ENCODE data around the gene TOLLIP. TPM values are rescaled to one million over a fixed set of nuclear protein-coding genes. Genes with fewer than 3 reads are reported as not detected.

Gene TOLLIP
- total RNA-seq, 4 donors from 2014 or later, result 50.9 to 89.0 (median 54.9) TPM

DNA sequence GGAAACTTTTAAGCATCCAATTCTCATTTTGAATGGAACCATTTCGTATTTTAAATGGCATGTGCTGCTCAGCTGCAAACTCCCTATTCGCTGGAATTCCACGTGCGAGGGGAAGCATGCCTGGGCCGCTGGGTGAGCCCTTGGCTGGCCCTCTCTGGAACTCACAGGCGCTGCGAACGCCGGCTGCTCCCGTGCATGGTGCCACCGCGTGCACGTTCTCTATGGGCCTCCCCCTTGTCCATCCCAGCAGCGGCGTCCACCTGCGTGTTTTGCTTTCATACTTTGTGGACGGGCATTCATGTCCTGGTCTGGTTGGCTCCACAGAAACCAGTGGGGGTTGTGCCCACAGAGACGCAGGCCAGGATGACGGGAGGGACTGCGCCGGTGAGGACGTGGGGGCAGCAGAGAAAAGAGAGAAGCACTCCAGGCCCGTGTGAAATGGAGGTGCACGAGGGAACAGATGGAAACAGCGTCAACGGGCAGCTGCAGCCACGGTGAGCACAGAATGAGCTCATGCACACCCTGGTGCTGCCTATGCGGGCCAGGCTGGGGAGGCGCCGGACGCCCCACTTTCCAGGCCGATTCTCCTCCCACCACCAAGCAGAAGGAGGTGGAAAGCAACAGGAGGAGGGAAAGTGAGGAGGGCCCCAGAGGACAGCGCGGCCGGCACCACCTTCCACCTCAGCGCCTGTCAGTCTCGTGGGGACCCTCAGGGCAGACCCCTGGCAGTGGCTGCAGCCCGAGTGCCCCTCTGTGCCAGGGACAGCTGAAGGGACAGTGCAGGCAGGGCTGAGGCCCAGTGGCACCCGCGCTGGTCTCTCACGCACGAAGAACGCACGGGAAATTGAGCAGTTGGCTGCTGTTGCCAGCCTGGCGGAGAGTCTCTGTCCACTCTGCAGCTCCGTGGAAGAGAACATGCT is 29.1 kb downstream of the TOLLIP start:
- TF ChIP-seq, protein P1, sequence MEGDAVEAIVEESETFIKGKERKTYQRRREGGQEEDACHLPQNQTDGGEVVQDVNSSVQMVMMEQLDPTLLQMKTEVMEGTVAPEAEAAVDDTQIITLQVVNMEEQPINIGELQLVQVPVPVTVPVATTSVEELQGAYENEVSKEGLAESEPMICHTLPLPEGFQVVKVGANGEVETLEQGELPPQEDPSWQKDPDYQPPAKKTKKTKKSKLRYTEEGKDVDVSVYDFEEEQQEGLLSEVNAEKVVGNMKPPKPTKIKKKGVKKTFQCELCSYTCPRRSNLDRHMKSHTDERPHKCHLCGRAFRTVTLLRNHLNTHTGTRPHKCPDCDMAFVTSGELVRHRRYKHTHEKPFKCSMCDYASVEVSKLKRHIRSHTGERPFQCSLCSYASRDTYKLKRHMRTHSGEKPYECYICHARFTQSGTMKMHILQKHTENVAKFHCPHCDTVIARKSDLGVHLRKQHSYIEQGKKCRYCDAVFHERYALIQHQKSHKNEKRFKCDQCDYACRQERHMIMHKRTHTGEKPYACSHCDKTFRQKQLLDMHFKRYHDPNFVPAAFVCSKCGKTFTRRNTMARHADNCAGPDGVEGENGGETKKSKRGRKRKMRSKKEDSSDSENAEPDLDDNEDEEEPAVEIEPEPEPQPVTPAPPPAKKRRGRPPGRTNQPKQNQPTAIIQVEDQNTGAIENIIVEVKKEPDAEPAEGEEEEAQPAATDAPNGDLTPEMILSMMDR (IDR thresholded peaks at IDR 0.05), result no peak
- TF ChIP-seq POLR2A (IDR thresholded peaks at IDR 0.05) (no peak), EP300 (IDR thresholded peaks at IDR 0.05) (no peak)
- Histone ChIP-seq H3K4me1 (peaks cover 0 to 7% (median 0%) of the 10 kb centered on the region in 4 donors), H3K27me3 (no peaks in the 10 kb centered on the region), H3K36me3 (peaks cover 0 to 93% (median 5%) of the 10 kb centered on the region in 3 donors), H3K4me3 (no peak overlapping the region), H3K27ac (no peak overlapping the region), H3K9me3 (no peaks in the 10 kb centered on the region)
- DNase-seq (ENCODE audit: low spot score in 2 of 2), result no peak
- WGBS, 2 donors, result 90 to 92% methylated on average over 45 to 46 of the region's 46 CpGs

DNA sequence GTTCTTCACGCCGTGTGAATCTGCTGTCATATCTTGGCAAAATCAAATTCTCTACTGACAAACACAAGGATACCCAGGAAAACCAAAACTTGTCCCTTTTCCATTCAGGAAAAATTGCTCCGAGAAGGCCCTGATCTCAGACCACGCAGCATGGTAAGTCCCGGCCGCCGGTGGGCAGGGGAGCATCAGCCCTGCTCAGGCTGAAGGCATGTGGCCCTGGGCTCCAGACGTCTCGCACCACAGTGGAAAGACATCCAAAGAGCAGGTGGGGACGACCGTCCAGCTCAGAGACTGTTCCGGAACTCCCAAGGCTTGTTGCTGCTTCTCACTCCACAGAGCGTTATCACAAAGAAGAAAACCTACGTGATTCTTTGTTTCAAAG is 29.8 kb downstream of the TOLLIP start:
- 90 to 92% methylated on average over 14 of the region's 14 CpGs for WGBS, 2 donors
- Histone ChIP-seq H3K27ac (no peak overlapping the region), H3K4me1 (peaks cover 0 to 7% (median 0%) of the 10 kb centered on the region in 4 donors), H3K4me3 (no peak overlapping the region), H3K36me3 (peaks cover 0 to 93% (median 7%) of the 10 kb centered on the region in 3 donors), H3K9me3 (no peaks in the 10 kb centered on the region), H3K27me3 (no peaks in the 10 kb centered on the region)
- DNase-seq (ENCODE audit: low spot score in 2 of 2), result no peak
- TF ChIP-seq, protein P1 (IDR thresholded peaks at IDR 0.05), result no peak
- TF ChIP-seq POLR2A (IDR thresholded peaks at IDR 0.05), result no peak
- no peak for TF ChIP-seq EP300 (IDR thresholded peaks at IDR 0.05)

DNA sequence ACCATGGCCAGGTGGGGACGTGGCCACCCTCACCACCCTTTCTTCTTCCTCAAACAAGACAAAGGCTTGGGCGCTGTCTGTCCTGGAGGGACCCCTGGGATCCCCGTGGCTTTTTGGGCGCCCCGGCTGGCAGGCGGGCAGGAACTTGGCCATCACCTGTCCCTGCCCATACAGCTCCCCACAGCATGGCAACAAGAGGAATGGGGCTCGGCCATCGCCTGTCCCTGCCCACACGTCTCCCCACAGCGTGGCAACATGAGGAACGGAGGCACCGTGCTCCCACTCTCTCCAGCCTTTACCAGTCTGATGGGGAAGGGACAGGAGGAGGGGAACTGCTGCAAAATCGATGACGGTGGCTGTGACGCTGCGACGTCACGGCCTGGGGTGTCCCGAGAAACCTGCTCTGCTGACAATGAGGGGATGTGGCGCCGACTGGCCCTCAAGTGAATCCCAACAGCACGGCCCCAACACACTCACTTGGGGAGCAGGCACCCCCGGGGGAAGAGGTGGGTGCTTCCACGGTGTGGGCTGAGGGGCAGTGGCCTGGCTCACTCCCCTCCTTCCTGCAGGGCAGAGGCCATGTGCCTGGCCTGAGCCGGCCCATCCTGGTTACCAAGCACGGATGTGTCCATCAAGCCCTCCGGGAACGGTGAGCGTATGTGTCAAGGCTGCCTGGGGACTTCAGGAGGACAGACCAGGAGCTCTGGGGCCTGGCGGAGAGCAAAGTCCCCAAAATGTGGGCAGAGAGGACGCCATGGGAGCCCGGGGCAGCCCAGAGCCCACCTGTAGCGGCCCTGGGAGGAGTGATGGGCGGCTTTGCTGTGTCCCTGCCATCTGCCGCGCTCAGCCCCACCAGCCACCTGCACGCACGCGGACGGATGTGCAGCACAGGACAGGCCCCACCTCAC is 30.4 kb downstream of the TOLLIP start:
- no peak for TF ChIP-seq POLR2A (IDR thresholded peaks at IDR 0.05)
- TF ChIP-seq, protein P1 (IDR thresholded peaks at IDR 0.05), result no peak
- TF ChIP-seq EP300 (IDR thresholded peaks at IDR 0.05), result no peak
- peaks cover 0 to 7% (median 0%) of the 10 kb centered on the region in 4 donors for H3K4me1 ChIP-seq
- H3K4me3 ChIP-seq, result no peak overlapping the region
- no peak for DNase-seq (ENCODE audit: low spot score in 2 of 2)
- H3K27ac ChIP-seq, result no peak overlapping the region
- H3K27me3 ChIP-seq, result no peaks in the 10 kb centered on the region
- 90 to 95% methylated on average over 30 to 36 of the region's 40 CpGs for WGBS, 2 donors
- peaks cover 0 to 92% (median 7%) of the 10 kb centered on the region in 3 donors for H3K36me3 ChIP-seq
- H3K9me3 ChIP-seq, result no peaks in the 10 kb centered on the region

DNA sequence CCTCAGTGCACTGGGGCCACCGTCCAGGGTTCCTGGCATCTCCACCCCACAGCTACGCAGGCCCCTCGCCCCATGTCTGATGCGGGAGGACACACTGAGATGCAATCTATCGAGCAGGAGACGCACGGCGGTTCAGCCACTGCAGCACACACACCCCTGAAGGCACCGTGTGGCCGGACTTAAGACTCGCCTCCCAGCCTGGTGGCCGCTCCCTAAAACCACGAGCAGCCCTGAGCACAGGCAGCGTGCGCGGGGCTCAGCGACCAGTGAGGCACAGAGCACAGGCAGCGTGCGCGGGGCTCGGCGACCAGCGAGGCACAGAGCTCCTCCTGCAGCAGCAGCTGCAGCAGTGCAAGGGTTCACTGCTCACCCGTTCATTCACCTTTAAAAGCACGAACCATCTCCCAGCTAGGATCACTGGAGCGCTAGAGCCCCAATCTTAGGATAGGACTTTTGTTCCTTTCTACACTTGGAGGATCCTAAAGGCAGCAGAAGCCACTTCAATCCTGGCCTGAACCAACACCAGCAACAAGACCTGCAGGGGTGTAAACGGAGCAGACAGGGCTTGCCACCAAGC is 31.4 kb downstream of the TOLLIP start:
- DNase-seq (ENCODE audit: low spot score in 2 of 2), result no peak
- Histone ChIP-seq H3K4me1 (peaks cover 0 to 7% (median 0%) of the 10 kb centered on the region in 4 donors), H3K36me3 (peaks cover 0 to 90% (median 7%) of the 10 kb centered on the region in 3 donors), H3K27ac (no peak overlapping the region), H3K4me3 (no peak overlapping the region), H3K27me3 (no peaks in the 10 kb centered on the region), H3K9me3 (no peaks in the 10 kb centered on the region)
- TF ChIP-seq EP300 (IDR thresholded peaks at IDR 0.05), result no peak
- TF ChIP-seq, protein P1 (IDR thresholded peaks at IDR 0.05), result no peak
- TF ChIP-seq POLR2A (IDR thresholded peaks at IDR 0.05), result no peak
- 90 to 92% methylated on average over 24 to 27 of the region's 27 CpGs for WGBS, 2 donors

Data from tibial nerve (tissue), 4 donors.